Measurements from ENCODE around the gene STAT5B. TPM values are rescaled to one million over a fixed set of nuclear protein-coding genes. Genes with fewer than 3 reads are reported as not detected.

STAT5B gene
- total and polyA plus RNA-seq, 2 donors (not counting 1 experiment from before 2014, with no cell fraction given) = 24.4 to 29.6 TPM

GRCh38 chr17:42248351-42249179, 27.6 kb downstream of the STAT5B start:
- Histone ChIP-seq H3K36me3 (ENCODE audit: control insufficient read depth, insufficient read depth, low read length) (no peaks in the 10 kb centered on the region), H3K27me3 (ENCODE audit: control insufficient read depth, insufficient read depth, low read length) (no peaks in the 10 kb centered on the region), H3K4me2 (ENCODE audit: extremely low read depth, insufficient read depth, low read length) (peak overlapping the region; percentile 86), H2AFZ (ENCODE audit: low read length) (peak overlapping the region; percentile 50), H3K9me3 (ENCODE audit: control insufficient read depth, insufficient read depth, low read depth, low read length) (no peaks in the 10 kb centered on the region), H3K4me3 (replicated peaks in 1 of 4; ENCODE audit: control extremely low read depth in 1 of 4, insufficient read depth in 1 of 4, low read depth in 3 of 4, low read length in 4 of 4) (peak overlapping the region; percentile 12 to 60 (median 34)), H3K27ac (ENCODE audit: insufficient read depth, low read length) (peak overlapping the region; percentile 77), H3K79me2 (ENCODE audit: control insufficient read depth, insufficient read depth, low read length) (peaks cover 8% of the 10 kb centered on the region), H4K20me1 (ENCODE audit: control insufficient read depth, extremely low read depth, insufficient read depth, low read length) (peaks cover 2% of the 10 kb centered on the region), H3K9ac (ENCODE audit: insufficient read depth, low read length) (peak overlapping the region; percentile 0), H3K4me1 (ENCODE audit: control insufficient read depth, extremely low read depth, insufficient read depth, low read length) (peaks cover 15% of the 10 kb centered on the region)
- peak; percentile 93 to 97 for DNase-seq (ENCODE audit: low read depth in 2 of 2)
- TF ChIP-seq EZH2 (IDR thresholded peaks at IDR 0.05; ENCODE audit: low read length, missing control alignments) = no peak
- TF ChIP-seq CTCF (conservative IDR thresholded peaks at IDR 0.05 in 1 of 2, IDR thresholded peaks at IDR 0.05 in 1 of 2; ENCODE audit: low read depth in 1 of 2, low read length in 2 of 2) = peak in 1 of 2 donors; percentile 11

- peak; percentile 64 to 77 for DNase-seq (ENCODE audit: low read depth in 2 of 2)
- H3K4me2 ChIP-seq (ENCODE audit: extremely low read depth, insufficient read depth, low read length) = peak overlapping the region; percentile 86
Measured at GRCh38 chr17:42247734-42248133, 28.5 kb downstream of the STAT5B start.

More at GRCh38 chr17:42247734-42248133, 28.5 kb downstream of the STAT5B start:
- TF ChIP-seq EZH2 (IDR thresholded peaks at IDR 0.05; ENCODE audit: low read length, missing control alignments) = no peak
- TF ChIP-seq CTCF (conservative IDR thresholded peaks at IDR 0.05 in 1 of 2, IDR thresholded peaks at IDR 0.05 in 1 of 2; ENCODE audit: low read depth in 1 of 2, low read length in 2 of 2) = no peak
- Histone ChIP-seq H3K9ac (ENCODE audit: insufficient read depth, low read length) (no peak overlapping the region), H3K79me2 (ENCODE audit: control insufficient read depth, insufficient read depth, low read length) (peaks cover 8% of the 10 kb centered on the region), H2AFZ (ENCODE audit: low read length) (no peak overlapping the region), H3K4me3 (replicated peaks in 1 of 4; ENCODE audit: control extremely low read depth in 1 of 4, insufficient read depth in 1 of 4, low read depth in 3 of 4, low read length in 4 of 4) (no peak overlapping the region), H3K4me1 (ENCODE audit: control insufficient read depth, extremely low read depth, insufficient read depth, low read length) (peaks cover 9% of the 10 kb centered on the region), H3K36me3 (ENCODE audit: control insufficient read depth, insufficient read depth, low read length) (no peaks in the 10 kb centered on the region), H3K27me3 (ENCODE audit: control insufficient read depth, insufficient read depth, low read length) (no peaks in the 10 kb centered on the region), H3K9me3 (ENCODE audit: control insufficient read depth, insufficient read depth, low read depth, low read length) (no peaks in the 10 kb centered on the region), H3K27ac (ENCODE audit: insufficient read depth, low read length) (peak overlapping the region; percentile 77), H4K20me1 (ENCODE audit: control insufficient read depth, extremely low read depth, insufficient read depth, low read length) (no peaks in the 10 kb centered on the region)

All from fibroblast of lung (primary cell).